Measurements from ENCODE around the gene SMTNL1. TPM values are rescaled to one million over a fixed set of nuclear protein-coding genes. Genes with fewer than 3 reads are reported as not detected.

The SMTNL1 gene, protein sequence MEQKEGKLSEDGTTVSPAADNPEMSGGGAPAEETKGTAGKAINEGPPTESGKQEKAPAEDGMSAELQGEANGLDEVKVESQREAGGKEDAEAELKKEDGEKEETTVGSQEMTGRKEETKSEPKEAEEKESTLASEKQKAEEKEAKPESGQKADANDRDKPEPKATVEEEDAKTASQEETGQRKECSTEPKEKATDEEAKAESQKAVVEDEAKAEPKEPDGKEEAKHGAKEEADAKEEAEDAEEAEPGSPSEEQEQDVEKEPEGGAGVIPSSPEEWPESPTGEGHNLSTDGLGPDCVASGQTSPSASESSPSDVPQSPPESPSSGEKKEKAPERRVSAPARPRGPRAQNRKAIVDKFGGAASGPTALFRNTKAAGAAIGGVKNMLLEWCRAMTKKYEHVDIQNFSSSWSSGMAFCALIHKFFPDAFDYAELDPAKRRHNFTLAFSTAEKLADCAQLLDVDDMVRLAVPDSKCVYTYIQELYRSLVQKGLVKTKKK
- not detected in 5 replicates for total RNA-seq (2022; extraction: Qiagen RNA extraction)

DNA sequence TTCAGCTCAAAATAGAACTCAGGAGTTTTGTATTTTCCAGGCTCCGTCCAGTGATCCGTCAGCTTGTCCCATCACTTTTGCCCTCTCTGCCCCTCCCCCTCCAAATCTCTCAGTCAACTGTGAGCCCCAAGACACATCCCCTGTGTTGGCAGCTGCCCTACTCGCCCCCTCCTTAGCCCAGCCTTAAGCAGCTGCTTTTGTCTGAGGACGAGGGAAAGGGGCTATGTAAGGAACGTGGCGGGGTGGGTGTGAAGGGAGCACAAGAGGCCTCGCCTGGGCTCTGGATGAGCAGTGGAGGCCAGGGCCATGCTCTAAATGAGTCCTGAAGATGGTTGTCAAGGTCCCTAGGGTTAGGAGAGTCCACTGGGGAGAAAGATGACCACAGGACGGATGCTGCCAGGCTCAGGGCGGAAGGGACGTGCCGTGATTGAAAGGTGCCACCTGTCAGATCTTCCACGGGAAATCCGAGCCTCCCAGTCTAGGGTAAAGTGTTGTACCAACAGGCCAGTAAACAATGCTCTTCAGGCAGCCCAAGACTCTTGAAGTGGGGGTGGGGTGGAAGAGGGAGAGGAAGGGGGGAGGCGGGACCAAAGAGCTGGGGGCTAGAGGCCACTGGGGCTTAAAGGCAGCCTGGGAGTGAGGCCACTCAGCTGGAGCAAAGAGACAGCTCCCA lies at the start of gene SMTNL1:
SMTNL1 (plus strand) TSS at position 649 of the 673 bp plus-strand sequence. CDS start 5,048 bp downstream, outside the sequence.

DNA sequence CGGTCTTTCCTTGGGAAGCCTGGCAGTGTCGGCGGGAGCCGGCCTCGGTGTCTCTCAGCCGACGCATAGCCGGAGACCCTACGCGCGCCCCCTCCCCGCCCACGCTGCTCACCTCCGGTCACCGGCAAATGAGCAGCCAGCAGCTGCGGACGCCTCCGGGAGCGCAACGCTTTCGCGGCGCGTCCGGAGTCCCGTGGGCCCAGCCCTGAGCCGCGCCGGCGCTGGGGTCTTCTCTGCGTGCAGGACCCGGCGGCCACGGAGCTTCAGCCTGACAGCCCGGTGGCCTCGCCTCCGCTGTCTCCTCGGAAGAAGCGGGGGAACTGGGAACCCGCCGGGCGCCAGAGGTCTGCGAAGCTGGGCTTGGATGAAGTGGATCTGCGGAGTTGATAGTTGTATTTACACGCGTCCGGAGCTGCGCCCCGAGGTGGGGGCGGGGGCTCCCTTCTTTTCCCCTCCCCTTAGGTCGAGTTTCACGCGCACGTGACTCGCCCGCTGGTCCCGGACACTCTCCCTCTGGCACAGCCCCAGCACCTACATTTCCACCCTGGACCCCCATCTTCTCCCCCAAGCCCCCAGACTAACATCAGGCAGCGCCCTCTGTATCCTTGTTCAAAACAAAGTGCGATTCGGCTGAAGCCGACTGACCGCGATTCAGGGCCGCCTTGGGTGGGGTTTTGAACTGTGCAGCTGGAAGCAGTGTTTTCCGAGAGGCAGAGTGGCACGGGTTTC lies 21.9 kb upstream of the SMTNL1 start, which contains the start of gene SLC43A1:
SLC43A1 (minus strand) TSS at position 371 of the 729 bp plus-strand sequence. CDS start 1,591 bp downstream, outside the sequence.

GRCh38 chr11:57530596-57531507 lies 6.5 kb upstream of the SMTNL1 start, which contains the start of gene TIMM10:
Gene TIMM10, minus strand, starts transcription at chr11:57530754. Its CDS starts 565 bp downstream, at chr11:57530189.

DNA sequence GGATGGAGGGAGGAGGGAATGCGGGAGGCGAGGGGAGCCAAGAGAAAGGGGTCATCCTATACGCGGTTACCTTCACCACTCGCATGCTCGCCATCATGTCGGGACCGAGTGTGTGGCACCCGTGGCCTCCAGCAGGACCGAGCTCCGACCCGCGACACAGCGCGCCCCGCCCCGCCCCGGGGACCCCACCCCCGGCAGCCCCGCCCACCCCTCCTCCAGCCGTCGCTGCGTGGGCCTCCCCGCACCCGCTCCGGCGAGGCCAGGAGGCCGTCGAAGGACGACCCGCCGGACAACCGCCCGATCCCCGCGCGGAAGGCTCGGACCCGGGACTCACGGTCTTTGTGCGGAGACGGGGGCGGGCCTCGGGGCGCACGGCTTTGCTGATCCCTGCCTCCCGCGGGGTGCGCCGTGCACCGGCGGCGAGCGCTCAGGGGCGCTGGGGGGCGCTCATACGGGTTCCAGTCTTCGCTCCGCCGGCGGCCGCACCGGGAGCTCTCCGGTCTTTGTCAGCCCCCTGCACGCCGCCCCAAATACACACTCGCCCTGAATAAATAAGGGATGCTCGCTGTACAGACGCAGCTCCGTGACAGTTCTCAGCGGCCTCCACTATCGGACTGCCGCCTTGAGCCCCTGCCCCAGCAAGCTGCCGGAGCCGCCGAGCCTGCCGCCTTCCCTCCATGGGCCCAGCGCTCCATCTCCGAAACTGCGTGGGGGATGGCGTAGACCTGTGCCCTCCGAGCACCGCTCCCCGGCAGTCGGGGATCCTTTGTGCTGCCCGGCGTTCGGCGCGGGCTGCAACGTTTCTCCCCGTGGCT lies 30.3 kb downstream of the SMTNL1 start, which contains the start of gene UBE2L6:
UBE2L6 (minus strand) TSS at position 158 of the 815 bp plus-strand sequence; CDS start at position 97, 61 bp downstream.

DNA sequence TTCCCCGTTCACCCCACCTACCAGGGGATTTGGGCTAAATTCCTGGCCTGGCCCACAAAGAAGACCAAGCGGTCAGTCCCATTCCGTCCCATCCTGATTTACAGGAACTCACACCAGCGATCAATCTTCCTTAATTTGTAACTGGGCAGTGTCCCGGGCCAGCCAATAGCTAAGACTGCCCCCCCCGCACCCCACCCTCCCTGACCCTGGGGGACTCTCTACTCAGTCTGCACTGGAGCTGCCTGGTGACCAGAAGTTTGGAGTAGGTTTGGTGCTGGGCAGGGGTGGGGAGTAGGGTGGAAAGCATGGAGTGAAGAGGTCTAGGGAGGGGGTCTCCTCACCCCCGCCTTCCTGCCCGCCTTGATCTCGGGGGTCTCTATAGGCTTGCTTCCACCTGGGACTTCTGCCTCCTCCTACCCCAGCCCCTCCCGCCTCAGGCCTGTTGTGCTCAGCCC lies 60.1 kb downstream of the SMTNL1 start, which contains the start of gene SERPING1:
SERPING1 (plus strand) TSS at position 225 of the 455 bp plus-strand sequence. CDS start 586 bp downstream, outside the sequence.

Other genes with a start within 250 kb of the SMTNL1 start
- gene TNKS1BP1, start 212.6 kb upstream of the SMTNL1 start, total RNA-seq (2022; extraction: Qiagen RNA extraction), result 79.9 to 91.1 TPM (median 87.9 TPM) in 5 replicates
- gene SSRP1, start 201.7 kb upstream of the SMTNL1 start, total RNA-seq (2022; extraction: Qiagen RNA extraction), result 199 to 265 TPM (median 217 TPM) in 5 replicates
- 0.07 to 0.32 TPM (median 0.23 TPM) in 5 replicates for gene P2RX3, start 199.2 kb upstream of the SMTNL1 start, total RNA-seq (2022; extraction: Qiagen RNA extraction)
- gene PRG3, start 156.4 kb upstream of the SMTNL1 start, total RNA-seq (2022; extraction: Qiagen RNA extraction), result not detected in 5 replicates
- 0.08 TPM in 1 of 5 replicates, not detected in the others for gene PRG2, start 146.9 kb upstream of the SMTNL1 start, total RNA-seq (2022; extraction: Qiagen RNA extraction)
- 0.33 to 0.85 TPM (median 0.53 TPM) in 5 replicates for gene SLC43A3, start 110.5 kb upstream of the SMTNL1 start, total RNA-seq (2022; extraction: Qiagen RNA extraction)
- gene RTN4RL2, start 77.1 kb upstream of the SMTNL1 start, total RNA-seq (2022; extraction: Qiagen RNA extraction), result 49.3 to 87.5 TPM (median 82.4 TPM) in 5 replicates
- gene SLC43A1, start 21.9 kb upstream of the SMTNL1 start, total RNA-seq (2022; extraction: Qiagen RNA extraction), result 2.1 to 2.7 TPM (median 2.4 TPM) in 5 replicates
- 142 to 175 TPM (median 153 TPM) in 5 replicates for gene TIMM10, start 6.8 kb upstream of the SMTNL1 start, total RNA-seq (2022; extraction: Qiagen RNA extraction)
- 36.5 to 43.9 TPM (median 43.0 TPM) in 5 replicates for gene UBE2L6, start 30.1 kb downstream of the SMTNL1 start, total RNA-seq (2022; extraction: Qiagen RNA extraction)
- 0.53 to 1.3 TPM (median 0.88 TPM) in 5 replicates for gene SERPING1, start 60.1 kb downstream of the SMTNL1 start, total RNA-seq (2022; extraction: Qiagen RNA extraction)
- gene YPEL4, start 112.3 kb downstream of the SMTNL1 start, total RNA-seq (2022; extraction: Qiagen RNA extraction), result 0.18 to 0.39 TPM (median 0.28 TPM) in 5 replicates
- gene CLP1, start 120.2 kb downstream of the SMTNL1 start, total RNA-seq (2022; extraction: Qiagen RNA extraction), result 28.1 to 30.7 TPM (median 28.9 TPM) in 5 replicates
- 66.8 to 83.2 TPM (median 69.5 TPM) in 5 replicates for gene ZDHHC5, start 130.5 kb downstream of the SMTNL1 start, total RNA-seq (2022; extraction: Qiagen RNA extraction)
- 24.9 to 35.2 TPM (median 29.8 TPM) in 5 replicates for gene MED19, start 174.6 kb downstream of the SMTNL1 start, total RNA-seq (2022; extraction: Qiagen RNA extraction)
- gene TMX2, start 175.0 kb downstream of the SMTNL1 start, total RNA-seq (2022; extraction: Qiagen RNA extraction), result 142 to 168 TPM (median 155 TPM) in 5 replicates
- 96.8 to 150 TPM (median 143 TPM) in 5 replicates for gene SELENOH, start 203.9 kb downstream of the SMTNL1 start, total RNA-seq (2022; extraction: Qiagen RNA extraction)
- not detected in 5 replicates for gene BTBD18, start 214.2 kb downstream of the SMTNL1 start, total RNA-seq (2022; extraction: Qiagen RNA extraction)
- 52.3 to 70.5 TPM (median 61.3 TPM) in 5 replicates for gene CTNND1, start 224.2 kb downstream of the SMTNL1 start, total RNA-seq (2022; extraction: Qiagen RNA extraction)

Measured in A549 treated with Hydrocortisone at 1 μM for 4 hours (cell line).